Psoas muscle (tissue), 8 donors: ENCODE measurements around the gene TYMS. TPM values are rescaled to one million over a fixed set of nuclear protein-coding genes. Genes with fewer than 3 reads are reported as not detected.
A peak's percentile ranks its signal among the peaks of the same experiment; 100 is the strongest.

Source experiments
- ATAC-seq, 4 donors: fragments of 200-7000 bp; cut with Tn5 transposase; one replicate each; pipeline ENCODE4 v1.9.1; 2020; ENCODE audit warnings: moderate library complexity in 3 of 4, mild to moderate bottlenecking in 2 of 4
- DNase-seq, 2 donors: peaks; one replicate each; pipeline ENCODE4 v3.0.0-alpha.2; 2020
- H3K27ac ChIP-seq: fragments of 200-600 bp; one replicate; pipeline ENCODE4 v1.8.0; 2022
- H3K27me3 ChIP-seq, 3 donors: fragments of 200-600 bp in 1 of 3; one replicate each; pipeline versions ENCODE4 v1.6.1 to v1.8.0; 2013 to 2022; ENCODE audit warnings: low read length in 2 of 3, mild to moderate bottlenecking in 2 of 3, moderate library complexity in 1 of 3; ENCODE audit not compliant: insufficient read depth in 3 of 3
- H3K36me3 ChIP-seq, 2 donors: fragments of 200-600 bp in 1 of 2; one replicate each; pipeline versions ENCODE4 v1.6.1 to v1.8.0; 2013 to 2022; ENCODE audit warnings: low read depth in 1 of 2, mild to moderate bottlenecking in 1 of 2, moderate library complexity in 1 of 2; ENCODE audit not compliant: insufficient read depth in 1 of 2
- H3K4me1 ChIP-seq: fragments of 200-600 bp; one replicate; pipeline ENCODE4 v1.8.0; 2022
- H3K4me3 ChIP-seq: fragments of 200-600 bp; one replicate; pipeline ENCODE4 v1.8.0; 2022; ENCODE audit warnings: mild to moderate bottlenecking
- H3K9me3 ChIP-seq: fragments of 200-600 bp; one replicate; pipeline ENCODE4 v1.8.0; 2022
- CTCF ChIP-seq: fragments of 200-600 bp; IDR thresholded peaks from one replicate; pipeline ENCODE4 v1.8.0; 2022; ENCODE audit warnings: antibody characterized with exemption
- WGBS, 3 donors: extraction: QIAGEN DNeasy Blood & Tissue Kit; methylation state at CpG; one replicate each; pipeline versions ENCODE4 v1.1.6 to v1.1.7; 2013; 5-methylcytosine and 5-hydroxymethylcytosine counted together
- intact Hi-C, 2 donors: fragments of 100-400 bp; cut with DNase I; formaldehyde crosslinking; loops; one replicate each; pipeline versions ENCODE4 v1.11.0 to v1.14.2; 2022
- polyA plus RNA-seq, 3 donors: library from polyadenylated mRNA; stranded (reverse); fragments of 200-250 nt; gene quantifications; one replicate each; pipeline ENCODE4 v1.2.3, GENCODE V29; 2013
- total RNA-seq, 4 donors: library from RNA; stranded (reverse); fragmentation: NEBNext Ultra II Directional in 2 of 4; extraction: Animal tissue kit (Norgen Biotek cat#: 25700) in 2 of 4; gene quantifications; one replicate each; pipeline versions ENCODE4 v1.2.1 to v1.2.4, GENCODE V29; 2021 to 2023
- donor health status: healthy with polysubstance abuse.
- donor health status: DM: no; HTN: no; CAD: no; lungs with moderate emphysema.
- donor health status: Bipolar disorder and iron deficiency.
- donor health status: healthy.
- donor health status: DM: yes; HTN: yes; CAD: no.
- donor health status: DM: no; HTN: no; CAD: no.
- donor health status: DM: no; HTN: no; CAD: no.
- donor health status: DM: yes; HTN: yes; CAD: no.

Gene TYMS
- total and polyA plus RNA-seq, 7 donors = 0.25 to 0.65 (median 0.32) TPM; not detected in 1

- ATAC-seq = no peak
- H3K4me1 ChIP-seq = no peaks in the 10 kb centered on the region
- intact Hi-C loops = no loop called here
Measured at GRCh38 chr18:614193-614592, 43.3 kb upstream of the TYMS start.

GRCh38 chr18:615092-615521, 42.3 kb upstream of the TYMS start:
- no peak for DNase-seq
- H3K27ac ChIP-seq = no peak overlapping the region

More at GRCh38 chr18:614193-614592, 43.3 kb upstream of the TYMS start:
- DNase-seq = no peak
- TF ChIP-seq CTCF = no peak
- Histone ChIP-seq H3K27me3 (no peaks in the 10 kb centered on the region), H3K9me3 (no peaks in the 10 kb centered on the region), H3K36me3 (no peaks in the 10 kb centered on the region), H3K27ac (no peak overlapping the region), H3K4me3 (no peak overlapping the region)
- 59 to 80% (median 75%) methylated on average over 1 of the region's 1 CpG for WGBS, 3 donors

GRCh38 chr18:615773-616172, 41.7 kb upstream of the TYMS start:
- no peak for TF ChIP-seq CTCF
- Histone ChIP-seq H3K27me3 (no peaks in the 10 kb centered on the region), H3K9me3 (no peaks in the 10 kb centered on the region), H3K4me1 (no peaks in the 10 kb centered on the region), H3K36me3 (no peaks in the 10 kb centered on the region), H3K27ac (no peak overlapping the region), H3K4me3 (no peak overlapping the region)
- intact Hi-C loops = loop anchor here in 1 of 2 donors (5.0 kb wide), 1 partner anchor 328 kb away; no protein-coding TSS in a partner anchor
- 55 to 59% (median 56%) methylated on average over 4 of the region's 4 CpGs for WGBS, 3 donors
- ATAC-seq (no peak), DNase-seq (no peak)

More at GRCh38 chr18:615092-615521, 42.3 kb upstream of the TYMS start:
- H3K4me3 ChIP-seq = no peak overlapping the region
- no peak for ATAC-seq
- H3K27me3 ChIP-seq = no peaks in the 10 kb centered on the region
- no peaks in the 10 kb centered on the region for H3K4me1 ChIP-seq
- H3K36me3 ChIP-seq = no peaks in the 10 kb centered on the region
- intact Hi-C loops = loop anchor here in 1 of 2 donors (5.0 kb wide), 1 partner anchor 328 kb away; no protein-coding TSS in a partner anchor
- H3K9me3 ChIP-seq = no peaks in the 10 kb centered on the region
- no peak for TF ChIP-seq CTCF
- WGBS, 3 donors = 57 to 76% (median 71%) methylated on average over 5 of the region's 5 CpGs

- peak in 1 of 4 donors; percentile 49 for ATAC-seq
- Histone ChIP-seq H3K27ac (no peak overlapping the region), H3K27me3 (no peaks in the 10 kb centered on the region), H3K9me3 (no peaks in the 10 kb centered on the region), H3K4me3 (no peak overlapping the region), H3K4me1 (no peaks in the 10 kb centered on the region), H3K36me3 (no peaks in the 10 kb centered on the region)
- peak; percentile 61 for TF ChIP-seq CTCF
- intact Hi-C loops = loop anchor here in 1 of 2 donors (5.0 kb wide), 1 partner anchor 329 kb away; no protein-coding TSS in a partner anchor
- WGBS, 3 donors = 27 to 36% (median 28%) methylated on average over 4 of the region's 4 CpGs
- no peak for DNase-seq
Measured at GRCh38 chr18:616380-616995, 41.0 kb upstream of the TYMS start.
